ENCODE results near the gene PPP2R5D.
A peak's percentile ranks its signal among the peaks of the same experiment; 100 is the strongest.

Gene PPP2R5D

DNA sequence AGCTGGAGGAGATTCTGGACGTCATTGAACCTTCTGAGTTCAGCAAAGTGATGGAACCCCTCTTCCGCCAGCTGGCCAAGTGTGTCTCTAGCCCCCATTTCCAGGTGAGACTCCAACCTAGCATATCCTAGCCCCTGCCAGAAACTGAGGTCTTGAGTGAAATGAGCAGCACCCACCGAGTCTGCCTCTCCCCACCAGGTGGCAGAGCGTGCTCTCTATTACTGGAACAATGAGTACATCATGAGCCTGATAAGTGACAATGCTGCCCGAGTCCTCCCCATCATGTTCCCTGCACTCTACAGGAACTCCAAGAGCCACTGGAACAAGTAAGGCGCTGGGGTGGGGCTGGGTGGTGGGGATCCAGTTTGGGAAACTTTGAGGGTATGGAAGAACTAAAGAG is 24.8 kb downstream of the PPP2R5D start:
- TF ChIP-seq, protein P1, sequence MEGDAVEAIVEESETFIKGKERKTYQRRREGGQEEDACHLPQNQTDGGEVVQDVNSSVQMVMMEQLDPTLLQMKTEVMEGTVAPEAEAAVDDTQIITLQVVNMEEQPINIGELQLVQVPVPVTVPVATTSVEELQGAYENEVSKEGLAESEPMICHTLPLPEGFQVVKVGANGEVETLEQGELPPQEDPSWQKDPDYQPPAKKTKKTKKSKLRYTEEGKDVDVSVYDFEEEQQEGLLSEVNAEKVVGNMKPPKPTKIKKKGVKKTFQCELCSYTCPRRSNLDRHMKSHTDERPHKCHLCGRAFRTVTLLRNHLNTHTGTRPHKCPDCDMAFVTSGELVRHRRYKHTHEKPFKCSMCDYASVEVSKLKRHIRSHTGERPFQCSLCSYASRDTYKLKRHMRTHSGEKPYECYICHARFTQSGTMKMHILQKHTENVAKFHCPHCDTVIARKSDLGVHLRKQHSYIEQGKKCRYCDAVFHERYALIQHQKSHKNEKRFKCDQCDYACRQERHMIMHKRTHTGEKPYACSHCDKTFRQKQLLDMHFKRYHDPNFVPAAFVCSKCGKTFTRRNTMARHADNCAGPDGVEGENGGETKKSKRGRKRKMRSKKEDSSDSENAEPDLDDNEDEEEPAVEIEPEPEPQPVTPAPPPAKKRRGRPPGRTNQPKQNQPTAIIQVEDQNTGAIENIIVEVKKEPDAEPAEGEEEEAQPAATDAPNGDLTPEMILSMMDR (IDR thresholded peaks at IDR 0.05; ENCODE audit: low read length, missing control alignments): peak; percentile 60
- peak; percentile 59 for DNase-seq (ENCODE audit: low read depth)
- no peak overlapping the region for H3K4me3 ChIP-seq (replicated peaks; ENCODE audit: low read depth, low read length)

- H3K4me3 ChIP-seq (replicated peaks; ENCODE audit: low read depth, low read length): no peak overlapping the region
- TF ChIP-seq, protein P1 (IDR thresholded peaks at IDR 0.05; ENCODE audit: low read length, missing control alignments): no peak
- DNase-seq (ENCODE audit: low read depth): no peak
These were observed 26.8 kb downstream of the PPP2R5D start for GRCh38 chr6:43011207-43011606.

DNA sequence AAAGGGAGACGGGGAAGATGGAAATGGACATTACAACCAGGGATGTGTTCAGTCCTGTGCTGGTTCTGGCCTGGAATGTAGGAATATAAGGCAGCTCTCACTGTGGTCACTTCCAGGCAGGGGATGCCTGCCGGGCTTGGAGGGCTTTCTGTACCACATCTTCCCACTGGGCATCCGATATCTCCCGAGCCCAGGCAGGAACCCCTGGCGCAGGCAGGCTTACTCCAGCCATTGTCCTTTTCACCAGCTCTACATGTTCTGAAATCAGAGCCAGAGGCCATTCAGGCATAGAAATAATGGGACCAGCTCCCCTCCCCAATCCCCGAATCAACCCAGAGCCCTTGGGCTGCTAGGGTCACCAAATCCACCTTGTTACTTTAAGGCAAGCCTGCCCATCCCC is 28.0 kb downstream of the PPP2R5D start:
- TF ChIP-seq, protein P1 (IDR thresholded peaks at IDR 0.05; ENCODE audit: low read length, missing control alignments): no peak
- peak overlapping the region; percentile 84 for H3K4me3 ChIP-seq (replicated peaks; ENCODE audit: low read depth, low read length)
- no peak for DNase-seq (ENCODE audit: low read depth)

DNA sequence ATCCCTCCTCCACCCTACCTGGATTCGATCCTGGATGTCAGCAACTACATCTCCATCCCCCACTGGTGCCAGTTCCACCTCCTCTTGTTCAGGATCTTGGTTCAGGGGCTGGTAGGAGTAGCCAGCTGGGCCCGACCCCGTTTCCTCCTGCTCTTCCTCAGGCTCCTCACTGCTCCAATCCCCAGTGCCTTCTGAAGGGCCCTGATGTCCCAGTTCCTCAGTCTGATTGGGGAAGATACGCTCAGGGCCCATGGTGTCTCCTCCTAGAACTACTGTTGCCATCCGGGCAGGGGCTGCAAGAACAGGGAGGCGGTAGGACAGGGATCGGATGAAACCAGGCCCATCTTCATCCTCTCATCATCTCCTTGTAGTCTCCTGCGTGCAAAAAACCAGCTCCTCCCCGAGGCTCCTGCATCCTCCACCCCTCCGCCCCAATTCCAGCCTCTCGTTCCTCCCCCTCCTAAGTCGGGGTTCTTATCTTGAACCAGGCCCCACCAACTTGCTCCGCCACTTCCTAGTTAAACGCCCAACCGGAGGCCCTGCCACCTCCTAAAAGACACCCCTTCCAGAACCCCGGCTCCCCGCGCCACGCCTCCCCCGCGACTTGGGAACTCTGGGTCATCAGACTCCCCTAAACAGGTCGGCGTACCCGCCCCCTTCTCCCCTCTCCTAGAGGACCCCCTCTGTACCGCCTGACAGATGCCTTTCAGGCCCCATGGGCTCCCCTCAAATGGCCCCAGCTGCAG is 28.9 kb downstream of the PPP2R5D start:
- H3K4me3 ChIP-seq (replicated peaks; ENCODE audit: low read depth, low read length): peak overlapping the region; percentile 84
- peak; percentile 23 for DNase-seq (ENCODE audit: low read depth)
- TF ChIP-seq, protein P1 (IDR thresholded peaks at IDR 0.05; ENCODE audit: low read length, missing control alignments): no peak

DNA sequence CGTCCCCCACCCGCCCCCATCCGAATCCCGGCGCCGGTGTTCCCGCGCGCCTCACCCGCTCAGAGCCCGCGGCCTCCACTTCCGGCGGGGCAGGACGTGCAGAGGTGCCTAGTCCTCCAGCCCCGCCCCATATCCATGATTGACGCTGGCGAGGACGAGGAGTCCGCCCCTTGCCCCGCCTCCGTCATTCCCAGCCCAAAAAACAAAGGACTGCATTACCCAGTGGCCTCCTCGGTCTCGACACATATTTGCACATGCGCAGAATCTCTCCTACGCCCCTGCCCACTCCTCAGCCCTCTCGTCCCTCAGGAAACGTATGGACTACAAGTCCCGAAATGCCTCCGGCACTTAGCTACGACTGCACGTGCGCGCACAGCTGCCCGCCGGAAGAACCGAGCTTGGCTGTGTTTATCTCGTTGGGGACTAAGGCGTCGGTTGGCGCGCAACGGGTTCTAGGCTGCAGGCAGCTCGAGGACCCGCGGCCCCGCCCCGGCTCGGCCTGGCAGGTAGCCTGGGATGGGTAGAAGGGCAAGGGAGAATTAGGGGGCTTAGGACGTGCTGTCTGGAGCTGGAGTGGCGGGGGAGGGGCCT is 29.6 kb downstream of the PPP2R5D start, which contains the start of the genes KLHDC3 and MEA1:
Gene KLHDC3, plus strand, starts transcription at position 407 of the 591 bp plus-strand sequence. CDS start 2,944 bp downstream, outside the sequence.
Gene MEA1, minus strand, starts transcription at position 104 of the 591 bp plus-strand sequence. CDS start 133 bp downstream, outside the sequence.
- DNase-seq (ENCODE audit: low read depth): peak; percentile 100
- H3K4me3 ChIP-seq (replicated peaks; ENCODE audit: low read depth, low read length): peak within 1 kb of the TSS; percentile 84
- TF ChIP-seq, protein P1 (IDR thresholded peaks at IDR 0.05; ENCODE audit: low read length, missing control alignments): no peak

DNA sequence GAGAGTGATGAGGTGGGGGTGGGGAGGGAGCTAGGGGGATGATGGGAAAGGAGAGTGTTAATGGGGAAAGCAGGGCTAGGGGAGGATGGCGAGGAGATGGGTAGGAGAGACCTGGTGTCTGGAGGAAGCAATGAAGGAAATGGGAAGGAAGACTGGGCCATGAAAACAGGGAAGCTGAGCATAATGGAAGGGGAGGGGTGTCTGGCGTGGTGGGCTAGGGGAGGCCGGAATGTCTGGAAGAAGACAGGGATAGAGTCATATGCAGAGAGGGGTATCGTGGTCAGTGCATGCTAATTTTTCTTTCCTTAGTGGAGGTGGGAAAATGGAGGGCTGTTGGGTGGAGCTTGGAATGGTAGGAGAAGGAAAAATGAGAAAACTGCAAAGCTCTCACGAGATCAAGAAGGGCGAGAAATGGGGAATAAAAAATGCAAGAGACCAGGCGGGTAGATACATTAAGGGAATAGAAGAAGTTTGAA is 30.1 kb downstream of the PPP2R5D start:
- peak overlapping the region; percentile 84 for H3K4me3 ChIP-seq (replicated peaks; ENCODE audit: low read depth, low read length)
- peak; percentile 46 for DNase-seq (ENCODE audit: low read depth)

More for the DNA sequence above, 30.1 kb downstream of the PPP2R5D start:
- TF ChIP-seq, protein P1 (IDR thresholded peaks at IDR 0.05; ENCODE audit: low read length, missing control alignments): no peak
